AG10803 (cell line): ENCODE measurements around the gene IFIT1.
"Not testable (repeated sequence)": the region's sequence is repeated elsewhere in the genome, so short reads cannot be mapped to it uniquely, and the experiment has no call there.

ENCODE experiments used
- DNase-seq: peaks from one replicate; pipeline ENCODE4 v3.0.0; 2010; ENCODE audit warnings: low read depth
- H3K4me3 ChIP-seq: 2 replicates; pipeline ENCODE4 v1.5.1; 2011; ENCODE audit warnings: mild to moderate bottlenecking, low read length, control low read depth
- CTCF ChIP-seq: conservative IDR thresholded peaks from 2 replicates; pipeline ENCODE4 v1.5.1; 2011; ENCODE audit warnings: mild to moderate bottlenecking, low read length, control low read depth, inconsistent platforms

Gene IFIT1

GRCh38 chr10:89348481-89348880 is 43.9 kb upstream of the IFIT1 start:
- no peak for DNase-seq
- no peak for TF ChIP-seq CTCF
- no peak overlapping the region for H3K4me3 ChIP-seq

- TF ChIP-seq CTCF, result no peak
- no peak overlapping the region for H3K4me3 ChIP-seq
- DNase-seq, result no peak
Observed at GRCh38 chr10:89348975-89349374, 43.4 kb upstream of the IFIT1 start.

- not testable (repeated sequence) for H3K4me3 ChIP-seq
- DNase-seq, result peak; percentile 54
Observed at GRCh38 chr10:89350631-89351315, 41.6 kb upstream of the IFIT1 start.

DNA sequence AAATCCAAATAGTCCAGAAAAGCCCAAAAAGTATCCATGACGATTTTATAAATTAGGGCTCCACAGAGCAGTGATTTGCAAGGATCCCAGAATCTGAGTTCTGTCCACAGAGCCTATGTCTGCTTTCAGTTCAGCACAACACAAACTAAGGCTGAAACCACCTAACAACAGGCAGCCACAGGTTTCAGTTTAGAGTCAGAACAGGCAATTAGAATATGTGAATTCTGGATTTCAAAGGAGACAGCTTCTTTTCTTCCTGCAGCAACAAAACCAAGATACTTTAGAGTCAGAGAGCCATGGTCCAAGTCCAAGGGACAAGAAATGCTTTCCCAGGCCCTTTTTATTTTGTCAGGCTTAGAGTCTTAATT is 41.0 kb upstream of the IFIT1 start:
- no peak overlapping the region; the same call in 1 of the 2 replicates for H3K4me3 ChIP-seq
- TF ChIP-seq CTCF, result no peak
- no peak for DNase-seq

- peak overlapping the region; percentile 34 for H3K4me3 ChIP-seq
- peak; percentile 99 for DNase-seq
- no peak for TF ChIP-seq CTCF
Observed at GRCh38 chr10:89351780-89352597, 40.4 kb upstream of the IFIT1 start.

DNA sequence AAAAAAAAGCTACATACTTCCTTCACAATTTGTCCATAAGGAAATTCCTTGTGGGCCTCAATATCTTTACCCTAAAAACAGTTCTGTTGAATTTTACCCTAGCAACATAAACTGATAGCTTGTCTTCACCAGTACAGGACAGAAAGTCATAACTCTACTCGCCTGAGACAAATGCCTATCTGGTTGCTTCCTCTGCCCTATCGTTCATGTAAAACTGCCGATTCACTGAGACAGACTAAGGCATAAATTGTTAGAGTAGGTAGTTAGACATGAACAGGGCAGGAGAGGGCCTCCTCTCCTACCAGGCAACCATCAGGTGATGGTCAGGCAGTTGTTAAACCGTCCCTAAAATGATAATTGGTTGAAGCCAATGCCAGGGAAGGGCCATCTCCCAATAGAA is 39.6 kb upstream of the IFIT1 start:
- no peak for TF ChIP-seq CTCF

GRCh38 chr10:89355394-89355931 is 37.0 kb upstream of the IFIT1 start:
- DNase-seq, result peak; percentile 69
- no peak overlapping the region for H3K4me3 ChIP-seq
- TF ChIP-seq CTCF, result no peak

More for the DNA sequence above, 39.6 kb upstream of the IFIT1 start:
- DNase-seq, result no peak
- no peak overlapping the region; the same call in 1 of the 2 replicates for H3K4me3 ChIP-seq
